OCI-LY1 (cell line): ENCODE measurements around the gene RALGPS1.
"Not testable (repeated sequence)": the region's sequence is repeated elsewhere in the genome, so short reads cannot be mapped to it uniquely, and the experiment has no call there.

Experiments
- H2AFZ ChIP-seq: fragments of 200-600 bp; sonication (generic), shearing (Covaris generic); 2 replicates; pipeline ENCODE4 v1.6.0; 2014; ENCODE audit warnings: antibody characterized with exemption, mild to moderate bottlenecking, low read length
- H3F3A ChIP-seq: fragments of 200-600 bp; sonication (generic), shearing (Covaris generic); 2 replicates; pipeline ENCODE4 v1.6.0; 2014; ENCODE audit warnings: mild to moderate bottlenecking, antibody characterized with exemption, low read length, moderate library complexity; ENCODE audit not compliant: insufficient read depth
- H3K27ac ChIP-seq: fragments of 200-600 bp; sonication (generic); 2 replicates; pipeline ENCODE4 v1.5.1; 2014; ENCODE audit warnings: low read length, mixed run types, mild to moderate bottlenecking, low read depth; ENCODE audit not compliant: poor library complexity, severe bottlenecking
- H3K27me3 ChIP-seq: fragments of 200-600 bp; sonication (generic); 2 replicates; pipeline ENCODE4 v1.6.0; 2014; ENCODE audit warnings: antibody characterized with exemption, mild to moderate bottlenecking, low read length, moderate library complexity; ENCODE audit not compliant: insufficient read depth
- H3K36me3 ChIP-seq: fragments of 200-600 bp; sonication (generic); 2 replicates; pipeline ENCODE4 v1.6.1; 2014; ENCODE audit warnings: mild to moderate bottlenecking, antibody characterized with exemption, low read length, moderate library complexity, mixed read lengths; ENCODE audit not compliant: insufficient read depth
- H3K4me1 ChIP-seq: fragments of 200-600 bp; sonication (generic); 2 replicates; pipeline ENCODE4 v1.5.1; 2014; ENCODE audit warnings: mild to moderate bottlenecking, low read length, moderate library complexity; ENCODE audit not compliant: insufficient read depth, severe bottlenecking
- H3K4me2 ChIP-seq: fragments of 200-600 bp; sonication (generic), shearing (Covaris generic); 2 replicates; pipeline ENCODE4 v1.6.1; 2014; ENCODE audit warnings: low read length
- H3K4me3 ChIP-seq: fragments of 200-600 bp; sonication (generic); 2 replicates; pipeline ENCODE4 v1.5.1; 2014; ENCODE audit warnings: low read length, low read depth, mild to moderate bottlenecking, mixed read lengths; ENCODE audit not compliant: poor library complexity, severe bottlenecking
- H3K79me2 ChIP-seq: fragments of 200-600 bp; shearing (Covaris generic); 2 replicates; pipeline ENCODE4 v1.6.1; 2016; ENCODE audit warnings: mixed run types, low read length, mixed read lengths; ENCODE audit not compliant: insufficient read depth
- H3K9ac ChIP-seq: fragments of 200-600 bp; sonication (generic), shearing (Covaris generic); 2 replicates; pipeline ENCODE4 v1.6.1; 2014; ENCODE audit warnings: mild to moderate bottlenecking, low read length, mixed read lengths
- H3K9me2 ChIP-seq: fragments of 200-600 bp; sonication (generic), shearing (Covaris generic); 2 replicates; pipeline ENCODE4 v1.6.1; 2014; ENCODE audit warnings: low read depth, mild to moderate bottlenecking, low read length, mixed read lengths
- H3K9me3 ChIP-seq: fragments of 200-600 bp; shearing (Covaris generic); 2 replicates; pipeline ENCODE4 v1.6.1; 2014; ENCODE audit warnings: low read length, mixed read lengths
- H4K20me1 ChIP-seq: fragments of 200-600 bp; sonication (generic), shearing (Covaris generic); 2 replicates; pipeline ENCODE4 v1.6.0; 2016; ENCODE audit warnings: mild to moderate bottlenecking, low read length; ENCODE audit not compliant: insufficient read depth
- CTCF ChIP-seq: fragments of 200-600 bp; sonication (generic), shearing (Covaris generic); IDR thresholded peaks from 2 replicates; pipeline ENCODE4 v1.5.1; 2017; ENCODE audit warnings: mild to moderate bottlenecking, antibody characterized with exemption, low read length, moderate library complexity, mixed read lengths
- EZH2 ChIP-seq: fragments of 200-600 bp; sonication (generic), shearing (Covaris generic); IDR thresholded peaks from 2 replicates; pipeline ENCODE4 v1.8.0; 2017; ENCODE audit warnings: borderline replicate concordance, mixed run types, mild to moderate bottlenecking, antibody characterized with exemption, low read length, moderate library complexity, mixed read lengths

The RALGPS1 gene

DNA sequence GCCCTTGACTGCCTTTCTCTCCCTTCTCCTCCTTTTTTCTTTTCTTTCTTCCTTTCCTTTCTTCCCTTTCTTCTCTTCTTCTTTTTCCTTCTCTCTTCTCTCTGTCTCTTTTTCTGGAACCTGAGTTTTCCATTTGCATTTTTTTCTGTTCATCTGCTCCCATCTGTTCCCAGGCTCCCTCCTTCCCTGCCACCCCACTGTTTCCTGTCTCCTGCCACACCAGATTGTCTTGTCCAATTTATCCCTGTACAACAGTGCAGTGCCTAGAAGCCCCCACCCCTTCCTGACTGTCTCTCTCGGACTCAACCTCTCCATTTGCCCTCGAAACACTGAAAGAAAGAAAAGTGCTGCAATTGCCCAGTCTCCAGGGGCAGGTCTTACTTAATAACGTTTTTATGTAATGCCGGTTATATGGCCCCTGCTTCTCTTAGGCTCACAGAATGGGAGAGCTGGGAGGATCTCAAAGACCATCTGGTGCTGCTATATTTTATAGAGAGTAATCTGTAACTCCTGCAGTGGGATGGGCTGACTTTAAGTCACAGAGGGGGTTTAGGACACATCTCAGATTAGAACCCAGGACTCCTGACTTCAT, 101.4 kb downstream of the RALGPS1 start:
- no peak overlapping the region for H2AFZ ChIP-seq
- H3K4me3 ChIP-seq: no peak overlapping the region
- H3K79me2 ChIP-seq: no peaks in the 10 kb centered on the region
- H3K9me3 ChIP-seq: no peaks in the 10 kb centered on the region
- no peak for TF ChIP-seq CTCF
- no peaks in the 10 kb centered on the region for H4K20me1 ChIP-seq
- H3F3A ChIP-seq: no peaks in the 10 kb centered on the region
- H3K27me3 ChIP-seq: no peaks in the 10 kb centered on the region
- H3K36me3 ChIP-seq: no peaks in the 10 kb centered on the region
- H3K4me1 ChIP-seq: no peaks in the 10 kb centered on the region
- no peaks in the 10 kb centered on the region for H3K9me2 ChIP-seq
- H3K9ac ChIP-seq: no peak overlapping the region
- no peak overlapping the region for H3K27ac ChIP-seq
- no peak overlapping the region for H3K4me2 ChIP-seq

- H3K27me3 ChIP-seq, H3F3A ChIP-seq, H3K4me2 ChIP-seq, H3K4me3 ChIP-seq, H3K79me2 ChIP-seq, H3K27ac ChIP-seq, H3K4me1 ChIP-seq, H4K20me1 ChIP-seq, H3K9me2 ChIP-seq, H3K36me3 ChIP-seq, H3K9ac ChIP-seq, H2AFZ ChIP-seq, H3K9me3 ChIP-seq: not testable (repeated sequence)
Observed at GRCh38 chr9:127017979-127018378, 103.4 kb downstream of the RALGPS1 start.

GRCh38 chr9:127018935-127019334, 104.4 kb downstream of the RALGPS1 start:
- H2AFZ ChIP-seq: no peak overlapping the region
- no peaks in the 10 kb centered on the region for H3K9me3 ChIP-seq
- no peak overlapping the region for H3K9ac ChIP-seq
- no peaks in the 10 kb centered on the region for H3K4me1 ChIP-seq
- no peak overlapping the region for H3K4me2 ChIP-seq
- no peaks in the 10 kb centered on the region for H3K79me2 ChIP-seq
- no peak overlapping the region for H3K4me3 ChIP-seq
- no peaks in the 10 kb centered on the region for H3F3A ChIP-seq
- H4K20me1 ChIP-seq: no peaks in the 10 kb centered on the region
- TF ChIP-seq EZH2 (no peak), CTCF (no peak)
- H3K9me2 ChIP-seq: no peaks in the 10 kb centered on the region
- no peaks in the 10 kb centered on the region for H3K27me3 ChIP-seq
- H3K27ac ChIP-seq: no peak overlapping the region
- no peaks in the 10 kb centered on the region for H3K36me3 ChIP-seq

DNA sequence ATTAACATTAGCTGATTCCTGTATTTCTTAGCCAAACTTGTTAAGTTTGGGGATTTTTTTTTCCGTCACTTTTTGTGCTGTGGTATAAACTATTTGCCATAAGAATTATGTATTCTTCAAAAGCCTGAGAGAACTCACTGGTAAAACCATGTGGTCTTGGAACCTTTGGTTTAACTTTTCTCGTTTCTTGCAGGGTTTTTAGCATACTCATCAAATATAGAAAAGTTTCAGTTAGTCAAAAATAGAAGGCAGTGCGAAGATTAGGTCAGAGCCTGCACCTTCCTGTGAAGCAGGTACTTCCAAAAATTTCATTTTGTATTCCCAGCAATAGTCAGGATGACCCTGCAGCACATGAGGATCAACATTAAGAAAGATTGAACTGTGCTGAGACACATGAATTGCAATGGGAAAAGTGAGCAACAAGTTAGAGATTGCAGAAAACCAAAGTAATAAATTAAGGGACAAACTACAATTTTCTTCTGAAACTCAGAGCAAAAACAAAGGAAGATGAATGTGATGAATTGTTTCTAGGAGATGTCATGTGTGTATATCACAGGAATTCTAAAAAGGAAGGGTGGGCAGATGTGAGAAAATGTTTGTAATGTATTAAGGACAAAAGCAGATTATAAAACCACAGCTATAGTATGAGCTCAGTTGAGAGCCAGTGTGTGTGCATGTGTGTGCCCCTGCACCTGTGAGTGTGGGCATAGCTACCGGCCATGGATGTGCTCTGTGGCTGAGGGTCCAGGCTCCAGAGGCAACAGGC, 105.6 kb downstream of the RALGPS1 start:
- no peaks in the 10 kb centered on the region for H4K20me1 ChIP-seq
- no peaks in the 10 kb centered on the region for H3K9me3 ChIP-seq
- H3K9me2 ChIP-seq: no peaks in the 10 kb centered on the region
- H3K79me2 ChIP-seq: no peaks in the 10 kb centered on the region
- no peaks in the 10 kb centered on the region for H3K27me3 ChIP-seq
- H3K9ac ChIP-seq: no peak overlapping the region
- H3K4me3 ChIP-seq: no peak overlapping the region
- no peak overlapping the region for H2AFZ ChIP-seq
- H3K4me2 ChIP-seq: no peak overlapping the region
- TF ChIP-seq CTCF (no peak), EZH2 (no peak)
- H3K4me1 ChIP-seq: no peaks in the 10 kb centered on the region
- no peak overlapping the region for H3K27ac ChIP-seq
- no peaks in the 10 kb centered on the region for H3F3A ChIP-seq
- no peaks in the 10 kb centered on the region for H3K36me3 ChIP-seq
